ENCODE results near the gene MAPK8IP3.

DNA sequence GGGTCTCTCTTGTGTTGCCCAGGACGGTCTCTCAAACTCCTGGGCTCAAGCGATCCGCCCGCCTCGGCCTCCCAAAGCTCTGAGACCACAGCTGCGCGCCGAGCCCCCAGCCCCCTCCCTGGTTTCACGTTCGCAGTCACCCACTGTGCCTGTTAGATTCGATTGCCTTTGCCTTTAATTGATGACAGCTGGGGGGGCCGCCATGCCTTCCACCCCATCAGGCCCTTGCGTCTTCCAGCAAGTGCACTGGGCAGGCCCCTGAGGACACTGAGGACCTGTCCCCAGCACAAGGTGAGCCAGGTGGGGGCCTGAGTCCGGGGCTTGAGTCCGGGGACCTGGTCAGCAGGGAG lies 84.2 kb downstream of the MAPK8IP3 start:
- no peak for TF ChIP-seq CTCF (IDR thresholded peaks at IDR 0.05; ENCODE audit: low read length)
- no peak for TF ChIP-seq EZH2 (optimal IDR thresholded peaks at IDR 0.05; ENCODE audit: low read depth, low read length)
- TF ChIP-seq EZH2phosphoT487 (IDR thresholded peaks at IDR 0.05; ENCODE audit: low read length): no peak
